Activated naive CD4-positive, alpha-beta T cell treated with anti-CD3 and anti-CD28 coated beads, Interleukin-2, amount 50 U/mL, for 24 hours (primary cell): ENCODE results near the gene TRAPPC6A.

Experiments
- H3K27ac Mint-ChIP-seq: one replicate; pipeline ENCODE4 v1.8.0; 2021; ENCODE audit warnings: mild to moderate bottlenecking, mixed read lengths
- H3K27me3 Mint-ChIP-seq: one replicate; pipeline ENCODE4 v1.8.0; 2021; ENCODE audit warnings: mixed read lengths
- H3K36me3 Mint-ChIP-seq: one replicate; pipeline ENCODE4 v1.8.0; 2021; ENCODE audit warnings: mixed read lengths
- H3K4me1 Mint-ChIP-seq: one replicate; pipeline ENCODE4 v1.8.0; 2021; ENCODE audit warnings: mixed read lengths
- H3K4me3 Mint-ChIP-seq: one replicate; pipeline ENCODE4 v1.8.0; 2021; ENCODE audit warnings: mild to moderate bottlenecking, mixed read lengths
- H3K9me3 Mint-ChIP-seq: one replicate; pipeline ENCODE4 v1.8.0; 2021; ENCODE audit warnings: mixed read lengths

TRAPPC6A gene

GRCh38 chr19:45147835-45148676 lies 30.0 kb downstream of the TRAPPC6A start:
- no peak overlapping the region for H3K27ac Mint-ChIP-seq
- H3K9me3 Mint-ChIP-seq, result no peaks in the 10 kb centered on the region
- no peak overlapping the region for H3K4me3 Mint-ChIP-seq
- peaks cover 20% of the 10 kb centered on the region for H3K4me1 Mint-ChIP-seq
- peaks cover 3% of the 10 kb centered on the region for H3K27me3 Mint-ChIP-seq
- H3K36me3 Mint-ChIP-seq, result peaks cover 2% of the 10 kb centered on the region

DNA sequence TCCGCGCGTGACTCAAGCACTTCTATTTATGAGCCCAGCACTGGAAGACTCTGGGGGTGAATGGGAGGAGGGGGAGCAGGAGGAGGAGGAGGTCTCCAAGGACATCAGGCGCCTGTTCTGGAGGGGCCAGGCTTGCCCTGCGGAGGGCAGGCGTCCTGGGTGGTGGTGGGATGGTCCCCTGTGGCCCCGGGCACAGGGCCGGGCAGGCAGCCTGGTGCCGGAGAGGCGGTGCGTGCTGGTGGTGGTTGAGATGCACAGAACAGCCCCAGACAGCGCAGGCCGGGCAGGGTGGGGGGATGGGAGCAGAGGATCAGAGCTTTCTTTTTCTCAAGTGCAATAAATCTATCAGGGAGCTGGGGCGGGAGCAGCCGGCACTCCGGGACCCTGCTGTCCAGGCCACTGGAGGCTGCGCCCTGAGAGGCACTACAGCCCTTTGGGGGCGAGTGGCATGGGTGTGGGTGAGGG lies 31.3 kb downstream of the TRAPPC6A start:
- Mint-ChIP-seq H3K27ac (no peak overlapping the region), H3K36me3 (peaks cover 1% of the 10 kb centered on the region), H3K4me1 (peaks cover 15% of the 10 kb centered on the region), H3K4me3 (no peak overlapping the region), H3K27me3 (no peaks in the 10 kb centered on the region), H3K9me3 (no peaks in the 10 kb centered on the region)

- Mint-ChIP-seq H3K4me1 (peaks cover 10% of the 10 kb centered on the region), H3K27me3 (no peaks in the 10 kb centered on the region), H3K4me3 (no peak overlapping the region), H3K9me3 (no peaks in the 10 kb centered on the region), H3K36me3 (peaks cover 1% of the 10 kb centered on the region), H3K27ac (no peak overlapping the region)
These were observed 31.8 kb downstream of the TRAPPC6A start for GRCh38 chr19:45146251-45146650.

DNA sequence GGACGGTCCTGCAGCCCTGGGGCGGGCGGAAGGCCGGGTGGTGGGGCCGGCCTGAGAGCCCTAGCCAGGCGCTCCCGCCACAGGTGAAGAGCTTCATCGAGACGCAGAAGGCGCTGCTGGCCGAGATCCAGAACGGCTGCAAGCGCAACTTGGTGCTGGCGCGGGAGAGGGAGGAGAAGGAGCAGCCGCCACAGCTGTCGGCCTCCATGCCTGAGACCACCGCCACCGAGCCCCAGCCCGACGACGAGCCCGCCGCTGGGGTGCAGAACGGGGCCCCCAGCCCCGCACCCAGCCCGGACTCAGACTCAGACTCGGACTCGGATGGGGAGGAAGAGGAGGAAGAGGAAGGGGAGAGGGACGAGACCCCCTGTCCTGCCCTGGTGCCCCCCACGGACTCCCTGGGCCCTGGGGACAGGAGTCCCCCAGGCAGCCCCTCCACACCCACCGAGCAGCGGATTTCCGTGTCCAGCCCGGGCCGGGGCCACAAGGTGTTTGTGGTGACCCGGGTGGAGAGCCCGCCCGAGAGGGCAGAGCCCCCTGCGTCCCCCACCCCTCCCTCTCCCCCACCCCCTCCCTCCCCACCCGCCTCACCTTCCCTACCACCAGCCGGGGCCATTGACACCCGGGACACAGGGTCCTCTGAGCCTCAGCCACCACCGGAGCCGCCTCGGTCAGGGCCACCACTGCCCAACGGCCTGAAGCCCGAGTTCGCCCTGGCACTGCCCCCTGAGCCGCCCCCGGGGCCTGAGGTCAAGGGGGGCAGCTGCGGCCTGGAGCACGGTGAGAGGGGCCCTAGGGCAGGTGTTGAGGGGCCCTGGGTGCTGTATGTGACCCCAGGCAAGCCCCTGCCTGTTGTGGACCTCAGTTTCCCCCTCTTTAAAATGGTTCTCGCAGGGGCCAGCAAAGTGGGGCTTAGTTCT lies 32.5 kb downstream of the TRAPPC6A start:
- no peak overlapping the region for H3K27ac Mint-ChIP-seq
- peaks cover 1% of the 10 kb centered on the region for H3K36me3 Mint-ChIP-seq
- no peak overlapping the region for H3K4me3 Mint-ChIP-seq
- H3K27me3 Mint-ChIP-seq, result no peaks in the 10 kb centered on the region
- no peaks in the 10 kb centered on the region for H3K9me3 Mint-ChIP-seq
- peaks cover 7% of the 10 kb centered on the region for H3K4me1 Mint-ChIP-seq

GRCh38 chr19:45144431-45145269 lies 33.4 kb downstream of the TRAPPC6A start:
- Mint-ChIP-seq H3K36me3 (peaks cover 1% of the 10 kb centered on the region), H3K27me3 (no peaks in the 10 kb centered on the region), H3K27ac (no peak overlapping the region), H3K4me1 (peaks cover 6% of the 10 kb centered on the region), H3K9me3 (no peaks in the 10 kb centered on the region), H3K4me3 (no peak overlapping the region)

- no peak overlapping the region for H3K4me3 Mint-ChIP-seq
- H3K27me3 Mint-ChIP-seq, result no peaks in the 10 kb centered on the region
- H3K27ac Mint-ChIP-seq, result no peak overlapping the region
- no peaks in the 10 kb centered on the region for H3K4me1 Mint-ChIP-seq
- no peaks in the 10 kb centered on the region for H3K9me3 Mint-ChIP-seq
- peaks cover 1% of the 10 kb centered on the region for H3K36me3 Mint-ChIP-seq
These were observed 35.3 kb downstream of the TRAPPC6A start for GRCh38 chr19:45142726-45143110.

- H3K36me3 Mint-ChIP-seq, result peaks cover 1% of the 10 kb centered on the region
- H3K4me3 Mint-ChIP-seq, result no peak overlapping the region
- H3K27ac Mint-ChIP-seq, result no peak overlapping the region
These were observed 35.9 kb downstream of the TRAPPC6A start for GRCh38 chr19:45142016-45142725.

DNA sequence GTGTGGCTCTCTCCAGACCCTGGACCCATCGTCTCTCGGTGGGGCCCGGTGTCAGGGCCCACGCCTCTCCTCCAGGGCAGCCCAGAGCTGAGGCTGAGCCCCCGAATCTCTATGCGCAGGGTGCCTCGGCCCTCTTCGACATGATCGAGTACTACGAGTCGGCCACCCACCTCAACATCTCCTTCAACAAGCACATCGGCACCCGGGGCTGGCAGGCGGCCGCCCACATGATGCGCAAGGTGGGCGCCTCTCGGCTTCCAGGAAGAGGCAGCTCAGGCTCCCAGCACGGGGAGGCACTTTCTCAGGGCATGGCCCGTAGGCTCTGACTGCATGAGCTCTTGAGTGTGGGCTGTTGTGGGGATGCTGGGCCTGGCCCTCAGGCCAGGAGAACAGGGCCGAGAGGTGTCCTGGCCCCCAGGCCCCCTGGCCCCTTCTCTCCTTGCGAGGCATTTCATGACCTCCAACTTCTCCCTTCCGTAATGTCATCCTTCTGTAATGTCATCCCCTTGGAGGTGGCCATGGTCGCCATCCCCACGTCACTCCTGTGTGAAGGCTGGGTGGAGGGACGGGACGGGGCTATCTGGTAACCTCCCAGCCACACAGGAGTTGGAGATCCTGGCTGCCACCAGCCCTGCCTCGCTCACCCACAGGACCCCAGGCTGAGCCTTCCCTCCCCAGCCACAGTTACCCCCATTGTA lies 36.7 kb downstream of the TRAPPC6A start:
- no peaks in the 10 kb centered on the region for H3K9me3 Mint-ChIP-seq
- H3K27ac Mint-ChIP-seq, result no peak overlapping the region
- peaks cover 1% of the 10 kb centered on the region for H3K36me3 Mint-ChIP-seq
- peaks cover 3% of the 10 kb centered on the region for H3K4me1 Mint-ChIP-seq
- H3K27me3 Mint-ChIP-seq, result no peaks in the 10 kb centered on the region
- no peak overlapping the region for H3K4me3 Mint-ChIP-seq

More at GRCh38 chr19:45142016-45142725, 35.9 kb downstream of the TRAPPC6A start:
- Mint-ChIP-seq H3K27me3 (no peaks in the 10 kb centered on the region), H3K9me3 (no peaks in the 10 kb centered on the region), H3K4me1 (peaks cover under 1% of the 10 kb centered on the region)

GRCh38 chr19:45140533-45140932 lies 37.5 kb downstream of the TRAPPC6A start:
- Mint-ChIP-seq H3K27me3 (no peaks in the 10 kb centered on the region), H3K9me3 (no peaks in the 10 kb centered on the region), H3K4me3 (no peak overlapping the region), H3K4me1 (peaks cover 3% of the 10 kb centered on the region), H3K27ac (no peak overlapping the region), H3K36me3 (peaks cover 1% of the 10 kb centered on the region)

DNA sequence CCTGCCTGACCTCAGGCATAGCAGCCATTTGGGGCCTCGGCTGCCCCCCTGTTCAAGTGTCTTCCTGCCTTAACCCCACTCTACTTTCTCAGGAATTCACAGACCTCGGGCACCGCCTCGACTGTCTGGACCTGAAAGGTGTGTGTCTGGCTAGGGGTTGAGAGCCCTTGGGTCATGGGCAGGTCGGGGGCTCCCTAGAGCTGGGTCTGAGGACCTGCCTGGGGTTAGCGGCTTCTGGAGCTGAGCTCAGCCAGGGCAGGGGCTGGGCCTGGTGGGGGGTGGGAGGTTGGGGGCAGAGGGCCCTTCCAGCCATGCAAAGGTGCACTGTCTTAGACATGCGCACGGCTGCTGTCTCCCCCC lies 37.9 kb downstream of the TRAPPC6A start:
- H3K9me3 Mint-ChIP-seq, result no peaks in the 10 kb centered on the region
- no peak overlapping the region for H3K4me3 Mint-ChIP-seq
- H3K36me3 Mint-ChIP-seq, result peaks cover 1% of the 10 kb centered on the region
- no peak overlapping the region for H3K27ac Mint-ChIP-seq
- no peaks in the 10 kb centered on the region for H3K27me3 Mint-ChIP-seq
- peaks cover 3% of the 10 kb centered on the region for H3K4me1 Mint-ChIP-seq

DNA sequence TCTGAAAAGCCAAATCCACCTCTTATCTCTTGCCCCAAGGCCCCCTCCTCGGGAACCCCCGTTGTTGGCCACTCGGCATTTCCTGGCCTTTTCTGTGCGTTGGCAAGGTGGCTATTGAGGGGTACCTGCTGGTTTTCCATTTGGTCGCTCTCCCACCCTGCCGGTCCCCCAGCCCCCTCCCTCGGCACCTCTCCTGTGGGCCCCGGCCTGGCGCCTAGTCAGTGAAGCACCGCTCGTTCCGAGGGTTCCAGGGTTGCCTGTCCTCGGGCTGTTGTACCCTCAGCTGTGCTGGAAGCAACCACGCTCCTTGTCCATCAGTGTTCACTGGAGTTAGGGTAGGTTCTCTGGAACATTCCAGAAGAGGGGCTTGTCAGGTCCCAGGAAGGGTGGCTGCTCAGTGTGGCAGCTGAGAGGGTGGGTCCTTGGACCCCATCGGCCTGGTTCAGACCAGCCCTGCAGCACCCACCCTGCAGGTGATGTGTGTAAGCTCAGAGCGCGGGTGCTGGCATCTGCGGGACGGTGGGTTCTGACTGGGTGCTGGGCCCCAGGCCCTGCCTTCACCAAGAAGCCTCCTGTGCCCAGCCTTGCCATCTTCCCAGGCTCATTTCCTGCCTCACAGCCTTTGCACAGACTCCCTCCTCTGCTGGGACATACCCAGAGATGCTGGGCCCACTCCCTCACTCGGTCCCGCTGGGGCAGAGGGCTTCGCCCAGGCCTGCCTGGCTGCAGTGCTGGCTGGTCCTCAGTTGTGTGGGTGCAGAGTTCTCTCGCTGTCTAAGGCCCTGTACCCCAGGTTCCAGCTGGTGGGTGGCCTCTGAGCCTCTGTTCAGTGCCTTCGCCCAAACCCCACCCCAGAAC lies 38.5 kb downstream of the TRAPPC6A start:
- H3K27me3 Mint-ChIP-seq, result no peaks in the 10 kb centered on the region
- H3K9me3 Mint-ChIP-seq, result no peaks in the 10 kb centered on the region
- peaks cover 1% of the 10 kb centered on the region for H3K36me3 Mint-ChIP-seq
- peaks cover 3% of the 10 kb centered on the region for H3K4me1 Mint-ChIP-seq
- no peak overlapping the region for H3K27ac Mint-ChIP-seq
- no peak overlapping the region for H3K4me3 Mint-ChIP-seq

GRCh38 chr19:45138303-45138751 lies 39.7 kb downstream of the TRAPPC6A start:
- Mint-ChIP-seq H3K36me3 (peaks cover 1% of the 10 kb centered on the region), H3K9me3 (no peaks in the 10 kb centered on the region), H3K27me3 (no peaks in the 10 kb centered on the region), H3K4me3 (no peak overlapping the region), H3K4me1 (peaks cover 10% of the 10 kb centered on the region), H3K27ac (no peak overlapping the region)

GRCh38 chr19:45137179-45137761 lies 40.8 kb downstream of the TRAPPC6A start:
- Mint-ChIP-seq H3K27ac (no peak overlapping the region), H3K27me3 (no peaks in the 10 kb centered on the region), H3K4me1 (peaks cover 10% of the 10 kb centered on the region), H3K36me3 (no peaks in the 10 kb centered on the region), H3K9me3 (no peaks in the 10 kb centered on the region), H3K4me3 (no peak overlapping the region)
